Stimulated activated naive CD8-positive, alpha-beta T cell treated with anti-CD3 and anti-CD28 coated beads, Interleukin-15, Interleukin-2, amounts not matched to agents 100 ng/mL and 50 ng/mL, for 24 hours (primary cell): ENCODE results near the gene YPEL5.
"Not testable (repeated sequence)": the region's sequence is repeated elsewhere in the genome, so short reads cannot be mapped to it uniquely, and the experiment has no call there.

Experiments used
- H3K27ac Mint-ChIP-seq: one replicate; pipeline ENCODE4 v1.8.0; 2021; ENCODE audit warnings: mild to moderate bottlenecking, mixed read lengths
- H3K27me3 Mint-ChIP-seq: one replicate; pipeline ENCODE4 v1.8.0; 2021; ENCODE audit warnings: mixed read lengths
- H3K36me3 Mint-ChIP-seq: one replicate; pipeline ENCODE4 v1.8.0; 2021; ENCODE audit warnings: low read depth, mixed read lengths
- H3K4me1 Mint-ChIP-seq: one replicate; pipeline ENCODE4 v1.8.0; 2021; ENCODE audit warnings: low read depth, mixed read lengths
- H3K4me3 Mint-ChIP-seq: one replicate; pipeline ENCODE4 v1.8.0; 2021; ENCODE audit warnings: mild to moderate bottlenecking, mixed read lengths
- H3K9me3 Mint-ChIP-seq: one replicate; pipeline ENCODE4 v1.8.0; 2021; ENCODE audit warnings: mixed read lengths

Gene YPEL5

GRCh38 chr2:30115141-30115980 lies 31.4 kb upstream of the YPEL5 start:
- no peaks in the 10 kb centered on the region for H3K36me3 Mint-ChIP-seq
- H3K4me3 Mint-ChIP-seq, result no peak overlapping the region
- peaks cover 12% of the 10 kb centered on the region for H3K4me1 Mint-ChIP-seq
- H3K9me3 Mint-ChIP-seq, result no peaks in the 10 kb centered on the region
- H3K27me3 Mint-ChIP-seq, result no peaks in the 10 kb centered on the region
- no peak overlapping the region for H3K27ac Mint-ChIP-seq

GRCh38 chr2:30115981-30116285 lies 30.9 kb upstream of the YPEL5 start:
- no peaks in the 10 kb centered on the region for H3K27me3 Mint-ChIP-seq
- peaks cover 12% of the 10 kb centered on the region for H3K4me1 Mint-ChIP-seq
- H3K36me3 Mint-ChIP-seq, result no peaks in the 10 kb centered on the region
- no peak overlapping the region for H3K4me3 Mint-ChIP-seq
- H3K9me3 Mint-ChIP-seq, result no peaks in the 10 kb centered on the region
- H3K27ac Mint-ChIP-seq, result no peak overlapping the region

- no peak overlapping the region for H3K27ac Mint-ChIP-seq
- H3K27me3 Mint-ChIP-seq, result no peaks in the 10 kb centered on the region
- H3K36me3 Mint-ChIP-seq, result no peaks in the 10 kb centered on the region
- H3K4me1 Mint-ChIP-seq, result peaks cover 4% of the 10 kb centered on the region
- H3K4me3 Mint-ChIP-seq, result no peak overlapping the region
- H3K9me3 Mint-ChIP-seq, result no peaks in the 10 kb centered on the region
Observed at GRCh38 chr2:30122362-30122761, 24.4 kb upstream of the YPEL5 start.

GRCh38 chr2:30127016-30127893 lies 19.6 kb upstream of the YPEL5 start:
- H3K4me1 Mint-ChIP-seq, result no peaks in the 10 kb centered on the region
- H3K36me3 Mint-ChIP-seq, result no peaks in the 10 kb centered on the region
- H3K27ac Mint-ChIP-seq, result no peak overlapping the region
- no peaks in the 10 kb centered on the region for H3K27me3 Mint-ChIP-seq
- H3K4me3 Mint-ChIP-seq, result no peak overlapping the region
- H3K9me3 Mint-ChIP-seq, result no peaks in the 10 kb centered on the region

GRCh38 chr2:30134582-30134981 lies 12.2 kb upstream of the YPEL5 start:
- peaks cover 19% of the 10 kb centered on the region for H3K4me1 Mint-ChIP-seq
- H3K27me3 Mint-ChIP-seq, result peaks cover 13% of the 10 kb centered on the region
- H3K27ac Mint-ChIP-seq, result no peak overlapping the region
- no peaks in the 10 kb centered on the region for H3K36me3 Mint-ChIP-seq
- no peak overlapping the region for H3K4me3 Mint-ChIP-seq
- H3K9me3 Mint-ChIP-seq, result no peaks in the 10 kb centered on the region

GRCh38 chr2:30135541-30135940 lies 11.3 kb upstream of the YPEL5 start:
- H3K4me3 Mint-ChIP-seq, result no peak overlapping the region
- peaks cover 13% of the 10 kb centered on the region for H3K27me3 Mint-ChIP-seq
- no peak overlapping the region for H3K27ac Mint-ChIP-seq
- no peaks in the 10 kb centered on the region for H3K9me3 Mint-ChIP-seq
- no peaks in the 10 kb centered on the region for H3K36me3 Mint-ChIP-seq
- H3K4me1 Mint-ChIP-seq, result peaks cover 25% of the 10 kb centered on the region

DNA sequence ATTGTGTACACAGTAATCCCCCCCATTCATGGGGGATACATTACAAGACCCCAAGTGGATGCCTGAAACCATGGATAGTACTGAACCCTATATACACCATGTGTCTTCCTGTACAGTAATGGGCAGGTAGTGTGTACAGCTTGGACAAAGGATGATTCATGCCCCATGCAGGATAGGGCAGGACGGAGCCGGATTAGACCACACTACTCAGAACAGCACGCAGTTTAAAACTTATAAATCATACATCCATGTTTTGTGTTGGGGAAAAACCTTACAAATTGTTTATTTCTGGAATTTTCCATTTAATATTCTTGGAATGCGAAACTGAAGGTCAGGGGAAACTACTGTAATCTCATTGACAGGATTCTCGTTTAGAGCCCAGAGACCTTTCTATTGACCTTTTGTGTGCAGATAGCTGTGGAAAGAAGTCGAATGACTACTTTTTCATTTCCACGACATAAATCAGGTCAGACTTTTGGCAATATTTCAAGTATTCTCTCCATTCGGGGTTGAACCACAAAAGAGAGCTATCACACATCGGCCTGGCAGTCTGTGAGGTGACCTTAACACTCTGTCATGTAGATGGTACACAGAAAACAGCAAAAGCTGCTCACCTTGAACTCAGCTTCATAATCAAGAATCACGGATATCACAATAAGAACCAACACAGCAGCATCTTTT lies 9.9 kb upstream of the YPEL5 start:
- H3K9me3 Mint-ChIP-seq, result no peaks in the 10 kb centered on the region
- H3K27me3 Mint-ChIP-seq, result peaks cover 13% of the 10 kb centered on the region
- H3K36me3 Mint-ChIP-seq, result no peaks in the 10 kb centered on the region
- H3K4me3 Mint-ChIP-seq, result no peak overlapping the region
- peaks cover 25% of the 10 kb centered on the region for H3K4me1 Mint-ChIP-seq
- peak overlapping the region; percentile 57 for H3K27ac Mint-ChIP-seq

GRCh38 chr2:30139131-30139870 lies 7.5 kb upstream of the YPEL5 start:
- H3K4me3 Mint-ChIP-seq, result peak overlapping the region; percentile 32

GRCh38 chr2:30141136-30141535 lies 5.7 kb upstream of the YPEL5 start:
- peaks cover 9% of the 10 kb centered on the region for H3K27me3 Mint-ChIP-seq
- no peak overlapping the region for H3K27ac Mint-ChIP-seq
- no peaks in the 10 kb centered on the region for H3K36me3 Mint-ChIP-seq
- no peaks in the 10 kb centered on the region for H3K9me3 Mint-ChIP-seq
- H3K4me1 Mint-ChIP-seq, result peaks cover 46% of the 10 kb centered on the region
- H3K4me3 Mint-ChIP-seq, result no peak overlapping the region

More at GRCh38 chr2:30139131-30139870, 7.5 kb upstream of the YPEL5 start:
- Mint-ChIP-seq H3K9me3 (no peaks in the 10 kb centered on the region), H3K36me3 (no peaks in the 10 kb centered on the region), H3K27ac (peak overlapping the region; percentile 81), H3K4me1 (peaks cover 34% of the 10 kb centered on the region), H3K27me3 (peaks cover 13% of the 10 kb centered on the region)

DNA sequence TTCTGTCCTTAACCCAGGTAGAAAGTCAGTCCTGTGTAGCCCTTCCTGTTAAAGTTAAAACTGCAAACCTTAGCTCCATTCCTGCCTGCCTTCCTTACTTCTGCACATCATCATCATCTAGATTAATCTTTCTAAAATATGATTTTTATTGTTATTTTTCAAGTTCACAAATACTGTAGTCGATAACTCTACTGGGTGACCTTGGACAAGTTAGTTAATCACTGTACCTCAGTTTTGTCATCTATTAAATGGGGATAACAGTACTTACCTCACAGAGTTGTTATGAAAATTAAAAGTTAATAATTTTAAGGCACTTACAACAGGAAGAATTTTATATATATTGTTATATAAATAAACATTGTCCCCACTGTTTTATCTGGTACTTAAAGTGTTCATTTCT lies 2.5 kb upstream of the YPEL5 start:
- H3K4me3 Mint-ChIP-seq, result no peak overlapping the region
- H3K9me3 Mint-ChIP-seq, result no peaks in the 10 kb centered on the region
- peaks cover 11% of the 10 kb centered on the region for H3K36me3 Mint-ChIP-seq
- H3K4me1 Mint-ChIP-seq, result peaks cover 44% of the 10 kb centered on the region
- H3K27ac Mint-ChIP-seq, result peak overlapping the region; percentile 49
- no peaks in the 10 kb centered on the region for H3K27me3 Mint-ChIP-seq

DNA sequence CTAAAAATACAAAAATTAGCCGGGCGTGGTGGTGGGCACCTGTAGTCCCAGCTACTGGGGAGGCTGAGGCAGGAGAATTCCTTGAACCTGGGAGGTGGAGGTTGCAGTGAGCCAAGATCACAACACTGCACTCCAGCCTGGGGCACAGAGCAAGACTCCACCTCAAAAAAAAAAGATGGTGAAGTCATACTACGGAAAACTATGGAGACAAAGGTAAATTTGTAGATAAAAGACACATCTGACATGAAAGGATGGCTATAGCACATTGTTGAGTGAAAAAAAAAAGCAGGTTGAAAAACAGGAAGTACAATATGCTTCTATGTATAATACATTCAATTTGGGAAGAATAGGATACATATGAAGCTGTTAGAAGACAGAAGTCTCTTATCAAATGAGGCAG lies 1.9 kb upstream of the YPEL5 start:
- H3K9me3 Mint-ChIP-seq, H3K4me3 Mint-ChIP-seq, H3K27me3 Mint-ChIP-seq: not testable (repeated sequence)
- peaks cover 44% of the 10 kb centered on the region for H3K4me1 Mint-ChIP-seq
- peaks cover 11% of the 10 kb centered on the region for H3K36me3 Mint-ChIP-seq
- H3K27ac Mint-ChIP-seq, result peak overlapping the region; percentile 60

- H3K4me3 Mint-ChIP-seq, result peak overlapping the region; percentile 87
- peaks cover 20% of the 10 kb centered on the region for H3K36me3 Mint-ChIP-seq
- H3K9me3 Mint-ChIP-seq, result no peaks in the 10 kb centered on the region
- H3K27me3 Mint-ChIP-seq, result no peaks in the 10 kb centered on the region
- H3K27ac Mint-ChIP-seq, result peak overlapping the region; percentile 94
- H3K4me1 Mint-ChIP-seq, result peaks cover 51% of the 10 kb centered on the region
Observed at GRCh38 chr2:30145826-30146336, 926 bp upstream of the YPEL5 start.

- Mint-ChIP-seq H3K27ac (no peak overlapping the region), H3K36me3 (peaks cover 29% of the 10 kb centered on the region), H3K27me3 (no peaks in the 10 kb centered on the region), H3K4me3 (peak overlapping the region; percentile 78), H3K4me1 (peaks cover 65% of the 10 kb centered on the region), H3K9me3 (no peaks in the 10 kb centered on the region)
Observed at GRCh38 chr2:30147196-30147714, 448 bp downstream of the YPEL5 start.
